ENCODE data around the gene CNN2. TPM values are rescaled to one million over a fixed set of nuclear protein-coding genes. Genes with fewer than 3 reads are reported as not detected.

Gene CNN2
- total RNA-seq, 1 donor from 2014 or later = 117 TPM

DNA sequence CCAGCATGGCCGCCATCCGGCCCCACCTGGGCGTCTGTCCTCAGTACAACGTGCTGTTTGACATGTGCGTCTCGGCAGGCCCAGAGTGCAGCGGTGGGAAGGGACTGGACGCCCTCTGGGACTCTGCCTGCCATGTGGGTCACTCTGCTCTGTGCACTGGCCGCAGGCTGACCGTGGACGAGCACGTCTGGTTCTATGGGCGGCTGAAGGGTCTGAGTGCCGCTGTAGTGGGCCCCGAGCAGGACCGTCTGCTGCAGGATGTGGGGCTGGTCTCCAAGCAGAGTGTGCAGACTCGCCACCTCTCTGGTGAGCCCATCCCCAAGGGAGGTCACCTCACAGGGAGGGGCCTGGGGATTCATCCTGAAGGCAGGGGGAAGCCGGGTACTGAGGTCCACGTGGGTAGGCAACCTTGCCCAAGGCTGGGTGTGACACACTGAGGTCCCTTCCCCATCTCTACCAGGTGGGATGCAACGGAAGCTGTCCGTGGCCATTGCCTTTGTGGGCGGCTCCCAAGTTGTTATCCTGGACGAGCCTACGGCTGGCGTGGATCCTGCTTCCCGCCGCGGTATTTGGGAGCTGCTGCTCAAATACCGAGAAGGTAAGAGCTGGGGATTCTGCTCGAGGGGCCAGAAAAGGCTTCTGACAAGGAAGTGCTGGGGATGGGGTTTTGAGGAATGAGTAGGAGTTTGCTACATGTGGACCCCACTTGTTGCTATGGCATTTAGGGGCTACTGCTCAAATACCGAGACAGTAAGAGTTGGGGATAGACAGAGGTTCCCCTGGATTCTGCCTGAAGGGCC lies 24.8 kb downstream of the CNN2 start:
- Mint-ChIP-seq H3K27me3 (ENCODE audit: unreplicated experiment) (peaks cover 2% of the 10 kb centered on the region), H3K36me3 (ENCODE audit: unreplicated experiment) (peaks cover under 1% of the 10 kb centered on the region), H3K4me1 (ENCODE audit: low read depth, unreplicated experiment) (no peaks in the 10 kb centered on the region), H3K9me3 (ENCODE audit: unreplicated experiment) (peaks cover 6% of the 10 kb centered on the region), H3K27ac (ENCODE audit: unreplicated experiment) (no peak overlapping the region), H3K4me3 (ENCODE audit: unreplicated experiment) (no peak overlapping the region)
- TF ChIP-seq, protein P1, sequence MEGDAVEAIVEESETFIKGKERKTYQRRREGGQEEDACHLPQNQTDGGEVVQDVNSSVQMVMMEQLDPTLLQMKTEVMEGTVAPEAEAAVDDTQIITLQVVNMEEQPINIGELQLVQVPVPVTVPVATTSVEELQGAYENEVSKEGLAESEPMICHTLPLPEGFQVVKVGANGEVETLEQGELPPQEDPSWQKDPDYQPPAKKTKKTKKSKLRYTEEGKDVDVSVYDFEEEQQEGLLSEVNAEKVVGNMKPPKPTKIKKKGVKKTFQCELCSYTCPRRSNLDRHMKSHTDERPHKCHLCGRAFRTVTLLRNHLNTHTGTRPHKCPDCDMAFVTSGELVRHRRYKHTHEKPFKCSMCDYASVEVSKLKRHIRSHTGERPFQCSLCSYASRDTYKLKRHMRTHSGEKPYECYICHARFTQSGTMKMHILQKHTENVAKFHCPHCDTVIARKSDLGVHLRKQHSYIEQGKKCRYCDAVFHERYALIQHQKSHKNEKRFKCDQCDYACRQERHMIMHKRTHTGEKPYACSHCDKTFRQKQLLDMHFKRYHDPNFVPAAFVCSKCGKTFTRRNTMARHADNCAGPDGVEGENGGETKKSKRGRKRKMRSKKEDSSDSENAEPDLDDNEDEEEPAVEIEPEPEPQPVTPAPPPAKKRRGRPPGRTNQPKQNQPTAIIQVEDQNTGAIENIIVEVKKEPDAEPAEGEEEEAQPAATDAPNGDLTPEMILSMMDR (IDR thresholded peaks at IDR 0.05; ENCODE audit: partially characterized antibody, unreplicated experiment) = no peak
- DNase-seq = no peak

- peaks cover 7% of the 10 kb centered on the region for H3K36me3 Mint-ChIP-seq (ENCODE audit: unreplicated experiment)
- no peak overlapping the region for H3K4me3 Mint-ChIP-seq (ENCODE audit: unreplicated experiment)
Measured at GRCh38 chr19:1051791-1052190, 25.4 kb downstream of the CNN2 start.

DNA sequence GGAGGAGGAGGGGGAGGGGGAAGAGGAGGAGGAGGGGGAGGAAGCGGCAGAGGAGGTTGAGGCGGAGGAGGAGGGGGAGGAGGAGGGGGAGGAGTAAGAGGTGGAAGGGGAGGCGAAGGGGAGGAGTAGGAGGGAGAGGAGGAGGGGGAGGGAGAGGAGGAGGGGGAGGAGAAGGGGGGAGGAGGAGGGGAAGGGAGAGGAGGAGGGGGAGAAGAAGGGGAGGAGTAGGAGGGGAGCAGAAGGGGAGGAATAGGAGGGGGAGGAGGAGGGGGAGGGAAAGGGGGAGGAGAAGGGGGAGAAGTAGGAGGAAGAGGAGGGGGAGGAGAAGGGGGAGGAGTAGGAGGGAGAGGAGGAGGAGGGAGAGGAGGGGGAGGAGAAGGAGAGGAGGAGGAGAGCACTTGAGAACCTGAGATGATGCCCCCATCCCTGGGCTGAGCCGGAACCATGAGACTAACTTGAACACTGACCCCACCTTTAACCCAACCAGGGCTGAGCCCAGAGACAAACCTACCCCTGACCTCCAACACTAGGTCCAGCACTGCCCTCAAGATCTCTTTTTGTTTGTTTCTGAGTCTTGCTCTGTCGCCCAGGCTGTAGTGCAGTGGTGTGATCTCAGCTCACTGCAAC lies 26.1 kb downstream of the CNN2 start:
- Mint-ChIP-seq H3K27me3 (ENCODE audit: unreplicated experiment) (peaks cover 5% of the 10 kb centered on the region), H3K4me3 (ENCODE audit: unreplicated experiment) (no peak overlapping the region), H3K27ac (ENCODE audit: unreplicated experiment) (no peak overlapping the region), H3K4me1 (ENCODE audit: low read depth, unreplicated experiment) (no peaks in the 10 kb centered on the region), H3K36me3 (ENCODE audit: unreplicated experiment) (peaks cover 13% of the 10 kb centered on the region), H3K9me3 (ENCODE audit: unreplicated experiment) (peaks cover 15% of the 10 kb centered on the region)
- DNase-seq = no peak
- TF ChIP-seq, protein P1 (IDR thresholded peaks at IDR 0.05; ENCODE audit: partially characterized antibody, unreplicated experiment) = no peak

More at GRCh38 chr19:1051791-1052190, 25.4 kb downstream of the CNN2 start:
- peaks cover 5% of the 10 kb centered on the region for H3K27me3 Mint-ChIP-seq (ENCODE audit: unreplicated experiment)
- H3K4me1 Mint-ChIP-seq (ENCODE audit: low read depth, unreplicated experiment) = no peaks in the 10 kb centered on the region
- TF ChIP-seq, protein P1 (IDR thresholded peaks at IDR 0.05; ENCODE audit: partially characterized antibody, unreplicated experiment) = no peak
- H3K9me3 Mint-ChIP-seq (ENCODE audit: unreplicated experiment) = peaks cover 12% of the 10 kb centered on the region
- no peak overlapping the region for H3K27ac Mint-ChIP-seq (ENCODE audit: unreplicated experiment)
- no peak for DNase-seq

- H3K27ac Mint-ChIP-seq (ENCODE audit: unreplicated experiment) = no peak overlapping the region
- H3K9me3 Mint-ChIP-seq (ENCODE audit: unreplicated experiment) = peaks cover 19% of the 10 kb centered on the region
- TF ChIP-seq, protein P1 (IDR thresholded peaks at IDR 0.05; ENCODE audit: partially characterized antibody, unreplicated experiment) = no peak
- H3K36me3 Mint-ChIP-seq (ENCODE audit: unreplicated experiment) = peaks cover 23% of the 10 kb centered on the region
- H3K27me3 Mint-ChIP-seq (ENCODE audit: unreplicated experiment) = peaks cover 5% of the 10 kb centered on the region
- DNase-seq = no peak
- H3K4me3 Mint-ChIP-seq (ENCODE audit: unreplicated experiment) = no peak overlapping the region
- no peaks in the 10 kb centered on the region for H3K4me1 Mint-ChIP-seq (ENCODE audit: low read depth, unreplicated experiment)
Measured at GRCh38 chr19:1053176-1054101, 27.0 kb downstream of the CNN2 start.
